H9 (cell line): ENCODE data around the gene ATF3. TPM values are rescaled to one million over a fixed set of nuclear protein-coding genes. Genes with fewer than 3 reads are reported as not detected.

Source experiments
- DNase-seq: peaks from one replicate; pipeline ENCODE4 v3.0.0-alpha.2; 2017
- H2AFZ ChIP-seq: one replicate; pipeline ENCODE4 v1.6.1; 2013; ENCODE audit warnings: mild to moderate bottlenecking, low read length, control low read depth, moderate library complexity
- H2AK5ac ChIP-seq: 2 replicates; pipeline ENCODE4 v1.6.1; 2013; ENCODE audit warnings: low read length, control low read depth, mixed read lengths; ENCODE audit not compliant: insufficient read length
- H2BK120ac ChIP-seq: one replicate; pipeline ENCODE4 v1.6.1; 2013; ENCODE audit warnings: low read depth, mild to moderate bottlenecking, low read length, control low read depth, inconsistent platforms; ENCODE audit not compliant: poor library complexity, severe bottlenecking
- H2BK12ac ChIP-seq: 2 replicates; pipeline ENCODE4 v1.6.1; 2013; ENCODE audit warnings: low read length, control low read depth, mixed read lengths, low read depth; ENCODE audit not compliant: insufficient read length
- H2BK15ac ChIP-seq: 2 replicates; pipeline ENCODE4 v1.6.1; 2013; ENCODE audit warnings: low read depth, low read length, control low read depth
- H2BK20ac ChIP-seq: one replicate; pipeline ENCODE4 v1.6.1; 2013; ENCODE audit warnings: low read depth, mild to moderate bottlenecking, low read length, control low read depth, inconsistent platforms; ENCODE audit not compliant: poor library complexity, severe bottlenecking
- H2BK5ac ChIP-seq: 2 replicates; pipeline ENCODE4 v1.6.1; 2013; ENCODE audit warnings: low read length, control low read depth, mixed read lengths; ENCODE audit not compliant: insufficient read length
- H3K14ac ChIP-seq: 2 replicates; pipeline ENCODE4 v1.6.1; 2013; ENCODE audit warnings: low read length, control low read depth; ENCODE audit not compliant: insufficient read depth
- H3K18ac ChIP-seq: 2 replicates; pipeline ENCODE4 v1.6.1; 2013; ENCODE audit warnings: low read depth, mild to moderate bottlenecking, mixed read lengths, low read length, control low read depth; ENCODE audit not compliant: insufficient read length
- H3K23ac ChIP-seq: 2 replicates; pipeline ENCODE4 v1.6.1; 2013; ENCODE audit warnings: low read length, control low read depth, mixed read lengths, low read depth; ENCODE audit not compliant: insufficient read length
- H3K23me2 ChIP-seq: 2 replicates; pipeline ENCODE4 v1.6.1; 2013; ENCODE audit warnings: low read depth, mild to moderate bottlenecking, mixed read lengths, low read length, control low read depth; ENCODE audit not compliant: insufficient read length, poor library complexity, severe bottlenecking
- H3K27ac ChIP-seq: 2 replicates; pipeline ENCODE4 v1.5.1; 2013; ENCODE audit warnings: low read length, control low read depth, mixed read lengths, low read depth; ENCODE audit not compliant: insufficient read length
- H3K27me3 ChIP-seq: 2 replicates; pipeline ENCODE4 v1.6.1; 2013; ENCODE audit warnings: low read length, control low read depth, inconsistent platforms; ENCODE audit not compliant: insufficient read depth
- H3K4ac ChIP-seq: 2 replicates; pipeline ENCODE4 v1.6.1; 2013; ENCODE audit warnings: low read depth, mild to moderate bottlenecking, control low read depth, inconsistent platforms, low read length, moderate library complexity
- H3K4me1 ChIP-seq: 2 replicates; pipeline ENCODE4 v1.6.1; 2013; ENCODE audit warnings: low read length, control low read depth, inconsistent platforms; ENCODE audit not compliant: insufficient read depth
- H3K4me2 ChIP-seq: 2 replicates; pipeline ENCODE4 v1.6.1; 2013; ENCODE audit warnings: low read length, control low read depth, mixed read lengths; ENCODE audit not compliant: insufficient read length, insufficient read depth
- H3K56ac ChIP-seq: 2 replicates; pipeline ENCODE4 v1.6.1; 2013; ENCODE audit warnings: low read depth, mild to moderate bottlenecking, mixed read lengths, low read length, control low read depth; ENCODE audit not compliant: insufficient read length
- H3K79me1 ChIP-seq: 2 replicates; pipeline ENCODE4 v1.6.1; 2013; ENCODE audit warnings: low read depth, mild to moderate bottlenecking, moderate library complexity, low read length, control low read depth, inconsistent platforms; ENCODE audit not compliant: insufficient read depth, poor library complexity, severe bottlenecking
- H3K79me2 ChIP-seq: 2 replicates; pipeline ENCODE4 v1.6.1; 2013; ENCODE audit warnings: low read length, control low read depth, inconsistent platforms; ENCODE audit not compliant: insufficient read depth
- H3K9ac ChIP-seq: 2 replicates; pipeline ENCODE4 v1.6.1; 2013; ENCODE audit warnings: low read length, control low read depth, mixed read lengths; ENCODE audit not compliant: insufficient read length; ENCODE audit errors: extremely low read depth
- H3K9me3 ChIP-seq: one replicate; pipeline ENCODE4 v1.6.1; 2013; ENCODE audit warnings: low read depth, low read length, inconsistent platforms; ENCODE audit not compliant: control insufficient read depth
- H3T11ph ChIP-seq: one replicate; pipeline ENCODE4 v1.6.1; 2013; ENCODE audit warnings: mild to moderate bottlenecking, low read length, control low read depth, inconsistent platforms
- H4K20me1 ChIP-seq: one replicate; pipeline ENCODE4 v1.6.1; 2013; ENCODE audit not compliant: control insufficient read depth, insufficient read length, insufficient read depth
- H4K5ac ChIP-seq: 2 replicates; pipeline ENCODE4 v1.6.1; 2013; ENCODE audit warnings: low read depth, mild to moderate bottlenecking, mixed read lengths, low read length, control low read depth; ENCODE audit not compliant: insufficient read length
- H4K8ac ChIP-seq: replicated peaks from 2 replicates; pipeline ENCODE4 v1.6.1; 2013; ENCODE audit warnings: low read length, control low read depth, mixed read lengths, low read depth; ENCODE audit not compliant: insufficient read length
- H4K91ac ChIP-seq: 2 replicates; pipeline ENCODE4 v1.6.1; 2013; ENCODE audit warnings: low read depth, mild to moderate bottlenecking, moderate library complexity, mixed read lengths, low read length, control low read depth; ENCODE audit not compliant: insufficient read length
- H3K27ac Mint-ChIP-seq, 3 experiments: 2 replicates in 2 of 3; 3 replicates in 1 of 3; pipeline ENCODE4 v1.8.0; 2020 to 2021; ENCODE audit warnings: mixed read lengths in 3 of 3, mild to moderate bottlenecking in 1 of 3, moderate library complexity in 1 of 3
- H3K27me3 Mint-ChIP-seq: 2 replicates; pipeline ENCODE4 v1.8.0; 2021; ENCODE audit warnings: low read depth, mild to moderate bottlenecking, moderate library complexity, mixed read lengths
- H3K36me3 Mint-ChIP-seq, 3 experiments: 2 replicates in 2 of 3; 3 replicates in 1 of 3; pipeline ENCODE4 v1.8.0; 2020 to 2021; ENCODE audit warnings: low read depth in 3 of 3, mixed read lengths in 3 of 3; ENCODE audit not compliant: insufficient read depth in 1 of 3
- H3K4me1 Mint-ChIP-seq, 2 experiments: 2 replicates each; pipeline ENCODE4 v1.8.0; 2020; ENCODE audit warnings: mixed read lengths in 2 of 2
- H3K4me3 Mint-ChIP-seq, 2 experiments: 2 replicates in 1 of 2; 3 replicates in 1 of 2; pipeline ENCODE4 v1.8.0; 2020 to 2021; ENCODE audit warnings: mild to moderate bottlenecking in 2 of 2, mixed read lengths in 2 of 2, moderate library complexity in 1 of 2
- H3K9me3 Mint-ChIP-seq, 2 experiments: 2 replicates in 1 of 2; 3 replicates in 1 of 2; pipeline ENCODE4 v1.8.0; 2020; ENCODE audit warnings: mild to moderate bottlenecking in 2 of 2, mixed read lengths in 2 of 2, moderate library complexity in 1 of 2
- WGBS: extraction: QIAGEN DNeasy Blood & Tissue Kit; methylation state at CpG from one replicate; pipeline ENCODE4 v1.1.7; 2013; ENCODE audit warnings: missing lambda C conversion rate, low lambda C conversion rate, mixed read lengths; ENCODE audit not compliant: insufficient read length; ENCODE audit errors: extremely low coverage; 5-methylcytosine and 5-hydroxymethylcytosine counted together
- total RNA-seq: library from RNA; stranded (reverse); gene quantifications from 2 replicates; pipeline ENCODE4 v1.2.1, GENCODE V29; 2021
- TF ChIP-seq, protein P1 (sequence below): fragments of 200-600 bp; sonication (generic); conservative IDR thresholded peaks from 3 replicates; pipeline ENCODE4 v1.8.0; 2021; ENCODE audit warnings: antibody characterized with exemption, mild to moderate bottlenecking

Gene ATF3
- total RNA-seq, 1 experiment from 2014 or later, result 14.7 TPM

DNA sequence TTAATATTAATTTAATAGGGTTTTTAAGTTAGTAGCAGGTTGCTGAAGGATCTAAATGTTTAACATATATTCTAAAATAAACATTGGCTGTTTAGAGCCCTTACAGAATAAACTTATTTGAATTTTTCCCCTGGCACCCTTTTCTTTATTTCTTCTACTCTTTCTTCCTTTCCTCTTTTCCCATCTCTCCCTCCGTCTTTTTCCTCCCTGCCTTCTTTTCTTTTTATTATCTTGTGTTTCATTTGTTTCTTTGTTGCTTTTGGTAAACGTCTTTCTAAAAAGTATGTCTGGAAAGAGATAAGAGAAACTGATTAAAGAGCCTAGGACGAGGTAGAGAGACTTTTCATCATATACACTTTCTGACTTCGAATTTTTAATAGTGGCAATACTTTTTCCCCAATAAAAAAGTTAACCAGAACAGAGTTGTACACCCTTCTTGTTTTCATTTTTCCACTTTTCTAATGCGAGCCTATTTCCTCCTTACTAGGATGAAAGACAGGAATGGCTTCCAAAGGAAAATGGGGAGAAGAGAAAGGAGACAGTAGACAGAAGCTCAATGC is 39.5 kb upstream of the ATF3 start:
- H3K23me2 ChIP-seq, result no peaks in the 10 kb centered on the region
- Mint-ChIP-seq H3K27ac (no peak overlapping the region), H3K36me3 (no peaks in the 10 kb centered on the region)

More for the DNA sequence above, 39.5 kb upstream of the ATF3 start:
- Histone ChIP-seq H3K4me2 (no peak overlapping the region), H2BK15ac (no peak overlapping the region), H3T11ph (no peak overlapping the region), H3K9me3 (no peaks in the 10 kb centered on the region), H4K91ac (no peak overlapping the region), H2BK20ac (no peak overlapping the region), H2BK12ac (no peak overlapping the region), H3K4me1 (no peaks in the 10 kb centered on the region; the same call in 1 of the 2 replicates), H3K27ac (no peak overlapping the region), H2BK120ac (no peak overlapping the region), H3K27me3 (no peaks in the 10 kb centered on the region), H3K56ac (no peak overlapping the region), H3K18ac (no peak overlapping the region), H3K79me1 (no peaks in the 10 kb centered on the region), H2AK5ac (no peak overlapping the region), H3K14ac (no peak overlapping the region), H3K23ac (no peak overlapping the region), H4K20me1 (no peaks in the 10 kb centered on the region), H2BK5ac (no peak overlapping the region), H2AFZ (no peak overlapping the region), H3K79me2 (no peaks in the 10 kb centered on the region), H3K4ac (no peak overlapping the region), H4K5ac (no peak overlapping the region), H3K9ac (no peak overlapping the region), H4K8ac (no peak overlapping the region)
- DNase-seq, result no peak
- Mint-ChIP-seq H3K27me3 (peaks cover 14% of the 10 kb centered on the region), H3K9me3 (no peaks in the 10 kb centered on the region), H3K4me1 (peaks cover 12% of the 10 kb centered on the region in 2 experiments), H3K4me3 (no peak overlapping the region)
- WGBS, result 100% methylated on average over 1 of the region's 5 CpGs
- TF ChIP-seq, protein P1, sequence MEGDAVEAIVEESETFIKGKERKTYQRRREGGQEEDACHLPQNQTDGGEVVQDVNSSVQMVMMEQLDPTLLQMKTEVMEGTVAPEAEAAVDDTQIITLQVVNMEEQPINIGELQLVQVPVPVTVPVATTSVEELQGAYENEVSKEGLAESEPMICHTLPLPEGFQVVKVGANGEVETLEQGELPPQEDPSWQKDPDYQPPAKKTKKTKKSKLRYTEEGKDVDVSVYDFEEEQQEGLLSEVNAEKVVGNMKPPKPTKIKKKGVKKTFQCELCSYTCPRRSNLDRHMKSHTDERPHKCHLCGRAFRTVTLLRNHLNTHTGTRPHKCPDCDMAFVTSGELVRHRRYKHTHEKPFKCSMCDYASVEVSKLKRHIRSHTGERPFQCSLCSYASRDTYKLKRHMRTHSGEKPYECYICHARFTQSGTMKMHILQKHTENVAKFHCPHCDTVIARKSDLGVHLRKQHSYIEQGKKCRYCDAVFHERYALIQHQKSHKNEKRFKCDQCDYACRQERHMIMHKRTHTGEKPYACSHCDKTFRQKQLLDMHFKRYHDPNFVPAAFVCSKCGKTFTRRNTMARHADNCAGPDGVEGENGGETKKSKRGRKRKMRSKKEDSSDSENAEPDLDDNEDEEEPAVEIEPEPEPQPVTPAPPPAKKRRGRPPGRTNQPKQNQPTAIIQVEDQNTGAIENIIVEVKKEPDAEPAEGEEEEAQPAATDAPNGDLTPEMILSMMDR, result no peak
